HepG2 (cell line): Measurements from ENCODE around the gene KHK. TPM values are rescaled to one million over a fixed set of nuclear protein-coding genes. Genes with fewer than 3 reads are reported as not detected.

Experiments used
- DNMT3B ChIP-seq: conservative IDR thresholded peaks from 2 replicates; pipeline ENCODE4 v1.6.1; 2016; ENCODE audit warnings: missing biosample characterization, control low read depth
- GABPB1 ChIP-seq: IDR thresholded peaks from 2 replicates; pipeline ENCODE4 v1.6.1; 2016; ENCODE audit warnings: mild to moderate bottlenecking, missing genetic modification reagents, moderate library complexity, missing compliant biosample characterization
- HNRNPK ChIP-seq: fragments of 200-400 bp; formaldehyde crosslinking; IDR thresholded peaks from 2 replicates; pipeline ENCODE4 v1.6.1; 2018; ENCODE audit warnings: low read length, low read depth, moderate library complexity, mild to moderate bottlenecking; ENCODE audit not compliant: poor library complexity, severe bottlenecking
- KAT7 ChIP-seq: IDR thresholded peaks from 2 replicates; pipeline ENCODE4 v1.6.1; 2018; ENCODE audit warnings: borderline replicate concordance, missing compliant biosample characterization
- KDM1A ChIP-seq: IDR thresholded peaks from 2 replicates; pipeline ENCODE4 v1.6.1; 2016; ENCODE audit warnings: missing compliant biosample characterization
- MBD4 ChIP-seq: IDR thresholded peaks from 2 replicates; pipeline ENCODE4 v1.6.1; 2012; ENCODE audit warnings: low read length, inconsistent platforms, borderline replicate concordance
- NCOA1 ChIP-seq: sonication (generic); formaldehyde crosslinking; IDR thresholded peaks from 2 replicates; pipeline ENCODE4 v1.9.0; 2021; ENCODE audit warnings: missing genetic modification reagents
- NRL ChIP-seq: sonication (generic); formaldehyde crosslinking; IDR thresholded peaks from 2 replicates; pipeline ENCODE4 v1.5.0; 2020; ENCODE audit warnings: missing genetic modification reagents, mild to moderate bottlenecking, moderate library complexity, borderline replicate concordance
- PRMT3 ChIP-seq: sonication (generic); formaldehyde crosslinking; IDR thresholded peaks from 2 replicates; pipeline ENCODE4 v1.8.1; 2022; ENCODE audit warnings: low read depth, mild to moderate bottlenecking, moderate library complexity, missing genetic modification reagents, borderline replicate concordance
- SIX4 ChIP-seq: sonication (generic); formaldehyde crosslinking; IDR thresholded peaks from 2 replicates; pipeline ENCODE4 v1.4.0; 2020; ENCODE audit warnings: missing genetic modification reagents
- SMARCE1 ChIP-seq: fragments of 450-650 bp; IDR thresholded peaks from 2 replicates; pipeline ENCODE4 v1.6.1; 2017; ENCODE audit warnings: borderline replicate concordance
- ZFAT ChIP-seq: sonication (generic); formaldehyde crosslinking; conservative IDR thresholded peaks from 2 replicates; pipeline ENCODE4 v1.8.1; 2023; ENCODE audit warnings: missing genetic modification reagents, inconsistent platforms
- ZFP1 ChIP-seq: IDR thresholded peaks from 2 replicates; pipeline ENCODE4 v1.6.1; 2016
- ZFYVE20 ChIP-seq: sonication (generic); formaldehyde crosslinking; IDR thresholded peaks from 2 replicates; pipeline ENCODE4 v1.8.0; 2023; ENCODE audit warnings: low read depth, mild to moderate bottlenecking, moderate library complexity, missing genetic modification reagents, borderline replicate concordance
- ZNF350 ChIP-seq: sonication (generic); formaldehyde crosslinking; IDR thresholded peaks from 2 replicates; pipeline ENCODE4 v1.4.0; 2020; ENCODE audit warnings: mild to moderate bottlenecking, low read depth, missing genetic modification reagents, borderline replicate concordance
- ZNF577 ChIP-seq: sonication (generic); formaldehyde crosslinking; IDR thresholded peaks from 2 replicates; pipeline ENCODE4 v1.4.0; 2020; ENCODE audit warnings: mild to moderate bottlenecking, low read depth, missing genetic modification reagents, borderline replicate concordance
- ZNF597 ChIP-seq: sonication (generic); formaldehyde crosslinking; IDR thresholded peaks from 2 replicates; pipeline ENCODE4 v1.5.0; 2020; ENCODE audit warnings: missing genetic modification reagents
- ZNF772 ChIP-seq: sonication (generic); formaldehyde crosslinking; IDR thresholded peaks from 2 replicates; pipeline ENCODE4 v1.5.0; 2020; ENCODE audit warnings: mild to moderate bottlenecking, missing genetic modification reagents
- polyA plus RNA-seq, 8 experiments: library from polyadenylated mRNA; depleted of rRNA in 3 of 8; stranded (reverse) in 7 of 8; unstranded in 1 of 8; fragments of >200 nt; fragmentation: Illumina TruSeq in 4 of 8; extraction: Trizol in 4 of 8; gene quantifications; 2 replicates each; pipeline versions ENCODE4 v1.2.1 to v1.2.3, GENCODE V29; 2011 to 2016; ENCODE audit warnings: low read depth in 4 of 8, missing spikeins in 1 of 8, mixed read lengths in 1 of 8; ENCODE audit not compliant: insufficient read depth in 1 of 8
- total RNA-seq, 5 experiments: library from RNA; depleted of rRNA; stranded (reverse); fragments of >200 nt; fragmentation: Illumina TruSeq; extraction: Trizol; gene quantifications; 2 replicates each; pipeline ENCODE4 v1.2.3, GENCODE V29; 2016; ENCODE audit warnings: low read depth in 1 of 5
- TF ChIP-seq, protein P1 (sequence below): sonication (generic); formaldehyde crosslinking; IDR thresholded peaks from 2 replicates; pipeline ENCODE4 v1.4.0; 2020; ENCODE audit warnings: mild to moderate bottlenecking, missing genetic modification reagents
- TF ChIP-seq, protein P2 (sequence below): sonication (generic); formaldehyde crosslinking; IDR thresholded peaks from 2 replicates; pipeline ENCODE4 v1.4.0; 2020; ENCODE audit warnings: mild to moderate bottlenecking, missing genetic modification reagents
- TF ChIP-seq, protein P3 (sequence below): sonication (generic); formaldehyde crosslinking; IDR thresholded peaks from 2 replicates; pipeline ENCODE4 v1.4.0; 2020; ENCODE audit warnings: missing genetic modification reagents
- TF ChIP-seq, protein P4 (sequence below): sonication (generic); formaldehyde crosslinking; IDR thresholded peaks from 2 replicates; pipeline ENCODE4 v1.4.0; 2020; ENCODE audit warnings: missing genetic modification reagents, borderline replicate concordance

KHK gene
- total and polyA plus RNA-seq, 2 of the 13 experiments (the other 11 are each of a cell fraction or from before 2014, with no cell fraction given) = 40.9 to 99.2 TPM

- TF ChIP-seq, protein P1, sequence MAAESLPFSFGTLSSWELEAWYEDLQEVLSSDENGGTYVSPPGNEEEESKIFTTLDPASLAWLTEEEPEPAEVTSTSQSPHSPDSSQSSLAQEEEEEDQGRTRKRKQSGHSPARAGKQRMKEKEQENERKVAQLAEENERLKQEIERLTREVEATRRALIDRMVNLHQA (CRISPR knock-in tag) = no peak
- TF ChIP-seq KAT7 (CRISPR knock-in tag) (peak; percentile 76; the same call in 1 of the 2 replicates), NRL (CRISPR knock-in tag) (no peak), MBD4 (no peak), ZNF577 (CRISPR knock-in tag) (no peak), ZNF772 (CRISPR knock-in tag) (no peak; the same call in 1 of the 2 replicates), ZFYVE20 (no peak), HNRNPK (no peak), SMARCE1 (no peak), ZNF597 (CRISPR knock-in tag) (no peak), NCOA1 (CRISPR knock-in tag) (0 out of 2 replicates have a peak, but pooled peaks have one; percentile 21), SIX4 (CRISPR knock-in tag) (peak; percentile 49; the same call in 1 of the 2 replicates), KDM1A (CRISPR knock-in tag) (no peak), ZFAT (no peak), DNMT3B (no peak), PRMT3 (CRISPR knock-in tag) (peak; percentile 3; the same call in 1 of the 2 replicates), GABPB1 (CRISPR knock-in tag) (peak; percentile 40; the same call in 1 of the 2 replicates), ZFP1 (CRISPR knock-in tag) (peak; percentile 76; the same call in 1 of the 2 replicates), ZNF350 (CRISPR knock-in tag) (no peak; the same call in none of the 2 replicates)
- TF ChIP-seq, protein P2, sequence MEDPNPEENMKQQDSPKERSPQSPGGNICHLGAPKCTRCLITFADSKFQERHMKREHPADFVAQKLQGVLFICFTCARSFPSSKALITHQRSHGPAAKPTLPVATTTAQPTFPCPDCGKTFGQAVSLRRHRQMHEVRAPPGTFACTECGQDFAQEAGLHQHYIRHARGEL (CRISPR knock-in tag) = no peak
- TF ChIP-seq, protein P3, sequence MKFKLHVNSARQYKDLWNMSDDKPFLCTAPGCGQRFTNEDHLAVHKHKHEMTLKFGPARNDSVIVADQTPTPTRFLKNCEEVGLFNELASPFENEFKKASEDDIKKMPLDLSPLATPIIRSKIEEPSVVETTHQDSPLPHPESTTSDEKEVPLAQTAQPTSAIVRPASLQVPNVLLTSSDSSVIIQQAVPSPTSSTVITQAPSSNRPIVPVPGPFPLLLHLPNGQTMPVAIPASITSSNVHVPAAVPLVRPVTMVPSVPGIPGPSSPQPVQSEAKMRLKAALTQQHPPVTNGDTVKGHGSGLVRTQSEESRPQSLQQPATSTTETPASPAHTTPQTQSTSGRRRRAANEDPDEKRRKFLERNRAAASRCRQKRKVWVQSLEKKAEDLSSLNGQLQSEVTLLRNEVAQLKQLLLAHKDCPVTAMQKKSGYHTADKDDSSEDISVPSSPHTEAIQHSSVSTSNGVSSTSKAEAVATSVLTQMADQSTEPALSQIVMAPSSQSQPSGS = peak; percentile 63
- TF ChIP-seq, protein P4, sequence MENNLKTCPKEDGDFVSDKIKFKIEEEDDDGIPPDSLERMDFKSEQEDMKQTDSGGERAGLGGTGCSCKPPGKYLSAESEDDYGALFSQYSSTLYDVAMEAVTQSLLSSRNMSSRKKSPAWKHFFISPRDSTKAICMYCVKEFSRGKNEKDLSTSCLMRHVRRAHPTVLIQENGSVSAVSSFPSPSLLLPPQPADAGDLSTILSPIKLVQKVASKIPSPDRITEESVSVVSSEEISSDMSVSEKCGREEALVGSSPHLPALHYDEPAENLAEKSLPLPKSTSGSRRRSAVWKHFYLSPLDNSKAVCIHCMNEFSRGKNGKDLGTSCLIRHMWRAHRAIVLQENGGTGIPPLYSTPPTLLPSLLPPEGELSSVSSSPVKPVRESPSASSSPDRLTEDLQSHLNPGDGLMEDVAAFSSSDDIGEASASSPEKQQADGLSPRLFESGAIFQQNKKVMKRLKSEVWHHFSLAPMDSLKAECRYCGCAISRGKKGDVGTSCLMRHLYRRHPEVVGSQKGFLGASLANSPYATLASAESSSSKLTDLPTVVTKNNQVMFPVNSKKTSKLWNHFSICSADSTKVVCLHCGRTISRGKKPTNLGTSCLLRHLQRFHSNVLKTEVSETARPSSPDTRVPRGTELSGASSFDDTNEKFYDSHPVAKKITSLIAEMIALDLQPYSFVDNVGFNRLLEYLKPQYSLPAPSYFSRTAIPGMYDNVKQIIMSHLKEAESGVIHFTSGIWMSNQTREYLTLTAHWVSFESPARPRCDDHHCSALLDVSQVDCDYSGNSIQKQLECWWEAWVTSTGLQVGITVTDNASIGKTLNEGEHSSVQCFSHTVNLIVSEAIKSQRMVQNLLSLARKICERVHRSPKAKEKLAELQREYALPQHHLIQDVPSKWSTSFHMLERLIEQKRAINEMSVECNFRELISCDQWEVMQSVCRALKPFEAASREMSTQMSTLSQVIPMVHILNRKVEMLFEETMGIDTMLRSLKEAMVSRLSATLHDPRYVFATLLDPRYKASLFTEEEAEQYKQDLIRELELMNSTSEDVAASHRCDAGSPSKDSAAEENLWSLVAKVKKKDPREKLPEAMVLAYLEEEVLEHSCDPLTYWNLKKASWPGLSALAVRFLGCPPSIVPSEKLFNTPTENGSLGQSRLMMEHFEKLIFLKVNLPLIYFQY = no peak; the same call in 1 of the 2 replicates
Observed at GRCh38 chr2:27093430-27094352, 7.1 kb downstream of the KHK start (continued).
